Lung (tissue), 12 donors: ENCODE results near the gene GALNT2. TPM values are rescaled to one million over a fixed set of nuclear protein-coding genes. Genes with fewer than 3 reads are reported as not detected.

Experiments used
- ATAC-seq: fragments of 200-7000 bp; cut with Tn5 transposase; one replicate; pipeline ENCODE4 v1.9.1; 2020; ENCODE audit warnings: moderate number of reproducible peaks; ENCODE audit not compliant: insufficient read depth, low FRiP score
- DNase-seq, 3 donors: peaks; one replicate each; pipeline ENCODE4 v3.0.0-alpha.2; 2013 to 2017
- H3K27ac ChIP-seq, 2 donors: one replicate each; pipeline ENCODE4 v1.5.1; 2013; ENCODE audit warnings: mild to moderate bottlenecking in 2 of 2, moderate library complexity in 2 of 2, control low read depth in 1 of 2, inconsistent platforms in 1 of 2, low read depth in 1 of 2, low read length in 1 of 2
- H3K27me3 ChIP-seq, 3 donors: one replicate each; pipeline ENCODE4 v1.5.1; 2013; ENCODE audit warnings: low read length in 2 of 3; ENCODE audit not compliant: control insufficient read depth in 3 of 3, insufficient read depth in 3 of 3
- H3K36me3 ChIP-seq, 4 donors: one replicate each; pipeline ENCODE4 v1.5.1; 2013; ENCODE audit warnings: low read length in 4 of 4, mild to moderate bottlenecking in 1 of 4, moderate library complexity in 1 of 4; ENCODE audit not compliant: control insufficient read depth in 4 of 4, insufficient read depth in 4 of 4
- H3K4me1 ChIP-seq, 5 donors: one replicate each; pipeline ENCODE4 v1.5.1; 2013; ENCODE audit warnings: low read length in 5 of 5, mild to moderate bottlenecking in 2 of 5, moderate library complexity in 1 of 5; ENCODE audit not compliant: control insufficient read depth in 5 of 5, insufficient read depth in 5 of 5
- H3K4me3 ChIP-seq: one replicate; pipeline ENCODE4 v1.5.1; 2013; ENCODE audit warnings: mild to moderate bottlenecking, control low read depth, moderate library complexity
- H3K9ac ChIP-seq, 2 donors: one replicate each; pipeline ENCODE4 v1.5.1; 2013; ENCODE audit warnings: low read length in 2 of 2, control low read depth in 1 of 2; ENCODE audit not compliant: insufficient read depth in 1 of 2
- H3K9me3 ChIP-seq, 4 donors: one replicate each; pipeline ENCODE4 v1.5.1; 2013; ENCODE audit warnings: low read length in 3 of 4, mild to moderate bottlenecking in 1 of 4, moderate library complexity in 1 of 4; ENCODE audit not compliant: control insufficient read depth in 4 of 4, insufficient read depth in 3 of 4
- WGBS, 2 donors: extraction: QIAGEN DNeasy Blood & Tissue Kit; methylation state at CpG; one replicate each; pipeline ENCODE4 v1.1.7; 2013; 5-methylcytosine and 5-hydroxymethylcytosine counted together
- polyA plus RNA-seq, 2 donors: library from polyadenylated mRNA; stranded (reverse); fragments of 200-250 nt; gene quantifications; one replicate each; pipeline ENCODE4 v1.2.1, GENCODE V29; 2013
- total RNA-seq, 2 donors: library from RNA; depleted of rRNA in 1 of 2; stranded (reverse); fragments of >200 nt in 1 of 2; gene quantifications; one replicate each; pipeline ENCODE4 v1.2.1, GENCODE V29; 2014 to 2021
- TF ChIP-seq, protein P1 (sequence below): IDR thresholded peaks from 2 replicates; pipeline ENCODE4 v1.5.1; 2012; ENCODE audit warnings: mild to moderate bottlenecking; ENCODE audit errors: control extremely low read depth, extremely low read depth
- donor health status: control.
- donor health status: control.
- donor health status: Bipolar disorder and iron deficiency.
- donor health status: healthy.
- donor health status: DM: yes; HTN: yes; CAD: no.

Gene GALNT2
- total and polyA plus RNA-seq, 4 donors: 23.1 to 101 (median 58.9) TPM

DNA sequence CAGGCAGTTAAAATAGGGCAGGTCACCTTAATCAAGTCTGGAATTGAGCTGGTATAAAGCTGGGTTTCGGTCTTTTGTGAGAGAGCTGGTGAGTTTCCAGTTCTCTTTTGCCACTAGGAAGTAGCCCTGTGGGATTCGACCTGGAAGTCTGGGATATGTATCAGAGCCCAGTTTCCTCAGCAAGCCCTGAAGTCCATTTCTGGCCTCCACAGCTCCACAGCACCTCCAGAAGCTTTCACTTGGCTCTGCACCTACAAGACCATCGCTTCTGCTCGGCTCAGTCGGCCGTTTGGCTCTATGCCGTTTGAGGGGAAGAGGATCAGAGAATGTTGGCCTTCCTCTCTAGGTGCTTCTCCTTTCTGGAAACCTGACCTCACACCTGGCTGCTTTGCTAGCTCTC lies 148.0 kb downstream of the GALNT2 start:
- Histone ChIP-seq H3K36me3 (no peaks in the 10 kb centered on the region), H3K9me3 (peaks cover 0 to 2% (median 0%) of the 10 kb centered on the region in 4 donors), H3K27me3 (no peaks in the 10 kb centered on the region), H3K4me1 (peaks cover 0 to 21% (median 15%) of the 10 kb centered on the region in 5 donors), H3K27ac (peak overlapping the region in 1 of 2 donors; percentile 42), H3K4me3 (no peak overlapping the region), H3K9ac (no peak overlapping the region)
- peak in 1 of 3 donors; percentile 42 for DNase-seq
- TF ChIP-seq, protein P1, sequence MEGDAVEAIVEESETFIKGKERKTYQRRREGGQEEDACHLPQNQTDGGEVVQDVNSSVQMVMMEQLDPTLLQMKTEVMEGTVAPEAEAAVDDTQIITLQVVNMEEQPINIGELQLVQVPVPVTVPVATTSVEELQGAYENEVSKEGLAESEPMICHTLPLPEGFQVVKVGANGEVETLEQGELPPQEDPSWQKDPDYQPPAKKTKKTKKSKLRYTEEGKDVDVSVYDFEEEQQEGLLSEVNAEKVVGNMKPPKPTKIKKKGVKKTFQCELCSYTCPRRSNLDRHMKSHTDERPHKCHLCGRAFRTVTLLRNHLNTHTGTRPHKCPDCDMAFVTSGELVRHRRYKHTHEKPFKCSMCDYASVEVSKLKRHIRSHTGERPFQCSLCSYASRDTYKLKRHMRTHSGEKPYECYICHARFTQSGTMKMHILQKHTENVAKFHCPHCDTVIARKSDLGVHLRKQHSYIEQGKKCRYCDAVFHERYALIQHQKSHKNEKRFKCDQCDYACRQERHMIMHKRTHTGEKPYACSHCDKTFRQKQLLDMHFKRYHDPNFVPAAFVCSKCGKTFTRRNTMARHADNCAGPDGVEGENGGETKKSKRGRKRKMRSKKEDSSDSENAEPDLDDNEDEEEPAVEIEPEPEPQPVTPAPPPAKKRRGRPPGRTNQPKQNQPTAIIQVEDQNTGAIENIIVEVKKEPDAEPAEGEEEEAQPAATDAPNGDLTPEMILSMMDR: no peak
- peak; percentile 60 for ATAC-seq
- 49 to 66% methylated on average over 7 of the region's 7 CpGs for WGBS, 2 donors

DNA sequence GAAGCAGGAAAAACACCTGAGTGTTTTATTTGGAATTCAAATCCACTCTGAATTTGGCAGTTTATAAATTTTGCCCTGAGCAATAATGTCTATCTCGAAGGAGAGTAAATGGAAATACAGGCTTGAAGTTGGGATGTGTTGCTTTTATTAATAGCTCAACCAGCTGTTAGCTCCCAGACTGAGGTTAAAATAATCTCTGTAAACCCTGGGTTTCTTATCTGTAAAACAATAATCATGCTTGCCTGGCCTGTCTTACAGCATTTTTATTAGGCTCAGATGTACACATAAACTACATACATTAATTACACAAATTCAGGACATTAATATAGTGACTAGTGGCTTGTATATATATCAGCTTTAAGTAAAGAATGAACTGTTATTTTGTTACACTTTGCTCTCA lies 148.5 kb downstream of the GALNT2 start:
- no peak for ATAC-seq
- Histone ChIP-seq H3K27me3 (no peaks in the 10 kb centered on the region), H3K9ac (peak overlapping the region in 1 of 2 donors; percentile 25), H3K9me3 (peaks cover 0 to 2% (median 0%) of the 10 kb centered on the region in 4 donors), H3K4me1 (peaks cover 0 to 21% (median 15%) of the 10 kb centered on the region in 5 donors), H3K27ac (no peak overlapping the region), H3K4me3 (no peak overlapping the region), H3K36me3 (no peaks in the 10 kb centered on the region)
- WGBS, 2 donors: 55 to 89% methylated on average over 1 of the region's 1 CpG
- DNase-seq: peak in 2 of 3 donors; percentile 52 to 68
- TF ChIP-seq, protein P1: no peak

DNA sequence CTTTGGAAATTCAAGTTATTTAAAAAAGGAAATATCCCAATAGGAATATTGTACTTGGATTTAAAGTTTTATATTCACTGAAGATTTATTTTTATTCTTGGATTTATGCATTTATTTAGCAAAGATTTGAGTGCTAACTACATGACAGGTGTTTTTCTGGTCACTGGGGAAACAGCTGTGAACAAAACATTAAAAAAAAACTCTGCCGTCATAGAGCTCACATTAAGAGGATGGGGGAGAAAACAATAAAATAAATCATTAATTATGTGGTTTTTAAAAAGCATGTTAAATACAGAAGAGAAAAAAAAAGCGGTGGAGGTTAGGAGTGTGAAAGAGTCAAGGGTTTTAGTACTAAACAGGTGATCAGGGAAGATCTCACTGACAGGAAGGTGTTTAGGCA lies 149.9 kb downstream of the GALNT2 start:
- no peaks in the 10 kb centered on the region for H3K36me3 ChIP-seq
- no peaks in the 10 kb centered on the region for H3K27me3 ChIP-seq
- ATAC-seq: no peak
- TF ChIP-seq, protein P1: no peak
- H3K27ac ChIP-seq: no peak overlapping the region
- H3K4me1 ChIP-seq: peaks cover 0 to 14% (median 13%) of the 10 kb centered on the region in 5 donors
- H3K9ac ChIP-seq: no peak overlapping the region
- H3K4me3 ChIP-seq: no peak overlapping the region
- WGBS, 2 donors: 76 to 87% methylated on average over 2 of the region's 2 CpGs
- no peak for DNase-seq
- H3K9me3 ChIP-seq: no peaks in the 10 kb centered on the region

DNA sequence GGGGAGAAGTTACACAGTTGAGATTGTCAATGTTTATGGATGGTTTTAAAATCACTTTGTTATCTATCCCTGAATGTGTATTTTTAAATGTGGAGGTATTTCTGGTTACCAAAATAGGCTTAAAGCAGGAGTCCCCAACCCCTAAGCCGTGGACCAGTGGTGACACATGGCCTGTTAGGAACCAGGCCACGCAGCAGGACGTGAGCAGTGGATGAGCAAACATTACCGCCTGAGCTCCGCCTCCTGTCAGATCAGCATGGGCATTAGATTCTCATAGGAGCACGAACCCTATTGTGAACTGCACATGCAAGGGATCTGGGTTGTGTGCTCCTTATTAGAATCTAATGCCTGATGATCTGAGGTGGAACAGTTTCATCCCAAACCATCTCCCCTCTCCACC lies 151.6 kb downstream of the GALNT2 start:
- TF ChIP-seq, protein P1: no peak
- 87 to 96% methylated on average over 6 of the region's 6 CpGs for WGBS, 2 donors
- DNase-seq: no peak
- Histone ChIP-seq H3K4me3 (no peak overlapping the region), H3K36me3 (no peaks in the 10 kb centered on the region), H3K4me1 (peaks cover 0 to 14% (median 12%) of the 10 kb centered on the region in 5 donors), H3K9me3 (no peaks in the 10 kb centered on the region), H3K27ac (no peak overlapping the region), H3K9ac (no peak overlapping the region), H3K27me3 (no peaks in the 10 kb centered on the region)
- no peak for ATAC-seq
